ENCODE measurements around the gene COG2. TPM values are rescaled to one million over a fixed set of nuclear protein-coding genes. Genes with fewer than 3 reads are reported as not detected.

The COG2 gene
- total RNA-seq, 1 donor from 2014 or later: 20.4 TPM

- no peak for DNase-seq (ENCODE audit: low spot score)
These were observed 25.9 kb downstream of the COG2 start for GRCh38 chr1:230668227-230668626.

- DNase-seq (ENCODE audit: low spot score): no peak
These were observed 27.3 kb downstream of the COG2 start for GRCh38 chr1:230669543-230669942.

GRCh38 chr1:230674581-230674980, 32.3 kb downstream of the COG2 start:
- DNase-seq (ENCODE audit: low spot score): no peak

GRCh38 chr1:230677200-230677599, 34.9 kb downstream of the COG2 start:
- no peak for DNase-seq (ENCODE audit: low spot score)

GRCh38 chr1:230679192-230679591, 36.9 kb downstream of the COG2 start:
- no peak for DNase-seq (ENCODE audit: low spot score)

- no peak for DNase-seq (ENCODE audit: low spot score)
These were observed 37.5 kb downstream of the COG2 start for GRCh38 chr1:230679825-230680224.

- no peak for DNase-seq (ENCODE audit: low spot score)
These were observed 38.2 kb downstream of the COG2 start for GRCh38 chr1:230680300-230681025.

GRCh38 chr1:230681599-230681998, 39.3 kb downstream of the COG2 start:
- no peak for DNase-seq (ENCODE audit: low spot score)

GRCh38 chr1:230682274-230682673, 40.0 kb downstream of the COG2 start:
- no peak for DNase-seq (ENCODE audit: low spot score)

- no peak for DNase-seq (ENCODE audit: low spot score)
These were observed 40.8 kb downstream of the COG2 start for GRCh38 chr1:230682882-230683610.

GRCh38 chr1:230684146-230684545, 41.9 kb downstream of the COG2 start:
- no peak for DNase-seq (ENCODE audit: low spot score)

- no peak for DNase-seq (ENCODE audit: low spot score)
These were observed 42.7 kb downstream of the COG2 start for GRCh38 chr1:230684998-230685397.

- DNase-seq (ENCODE audit: low spot score): no peak
These were observed 44.5 kb downstream of the COG2 start for GRCh38 chr1:230686747-230687146.

GRCh38 chr1:230690101-230690500, 47.8 kb downstream of the COG2 start:
- DNase-seq (ENCODE audit: low spot score): no peak

- DNase-seq (ENCODE audit: low spot score): no peak
These were observed 49.3 kb downstream of the COG2 start for GRCh38 chr1:230691615-230692014.

GRCh38 chr1:230693221-230693620, 50.9 kb downstream of the COG2 start:
- no peak for DNase-seq (ENCODE audit: low spot score)

- peak; percentile 71 for DNase-seq (ENCODE audit: low spot score)
These were observed 51.5 kb downstream of the COG2 start for GRCh38 chr1:230693777-230694176.

GRCh38 chr1:230694464-230694863, 52.2 kb downstream of the COG2 start:
- no peak for DNase-seq (ENCODE audit: low spot score)

- DNase-seq (ENCODE audit: low spot score): no peak
These were observed 52.7 kb downstream of the COG2 start for GRCh38 chr1:230694991-230695390.

GRCh38 chr1:230696218-230696617, 53.9 kb downstream of the COG2 start:
- no peak for DNase-seq (ENCODE audit: low spot score)

- DNase-seq (ENCODE audit: low spot score): no peak
These were observed 54.6 kb downstream of the COG2 start for GRCh38 chr1:230696722-230697437.

GRCh38 chr1:230698130-230698529, 55.8 kb downstream of the COG2 start:
- DNase-seq (ENCODE audit: low spot score): no peak

Data from mesenteric fat pad (tissue), 1 donor.